ENCODE data around the gene METTL4.
A peak's percentile ranks its signal among the peaks of the same experiment; 100 is the strongest.

Gene METTL4

DNA sequence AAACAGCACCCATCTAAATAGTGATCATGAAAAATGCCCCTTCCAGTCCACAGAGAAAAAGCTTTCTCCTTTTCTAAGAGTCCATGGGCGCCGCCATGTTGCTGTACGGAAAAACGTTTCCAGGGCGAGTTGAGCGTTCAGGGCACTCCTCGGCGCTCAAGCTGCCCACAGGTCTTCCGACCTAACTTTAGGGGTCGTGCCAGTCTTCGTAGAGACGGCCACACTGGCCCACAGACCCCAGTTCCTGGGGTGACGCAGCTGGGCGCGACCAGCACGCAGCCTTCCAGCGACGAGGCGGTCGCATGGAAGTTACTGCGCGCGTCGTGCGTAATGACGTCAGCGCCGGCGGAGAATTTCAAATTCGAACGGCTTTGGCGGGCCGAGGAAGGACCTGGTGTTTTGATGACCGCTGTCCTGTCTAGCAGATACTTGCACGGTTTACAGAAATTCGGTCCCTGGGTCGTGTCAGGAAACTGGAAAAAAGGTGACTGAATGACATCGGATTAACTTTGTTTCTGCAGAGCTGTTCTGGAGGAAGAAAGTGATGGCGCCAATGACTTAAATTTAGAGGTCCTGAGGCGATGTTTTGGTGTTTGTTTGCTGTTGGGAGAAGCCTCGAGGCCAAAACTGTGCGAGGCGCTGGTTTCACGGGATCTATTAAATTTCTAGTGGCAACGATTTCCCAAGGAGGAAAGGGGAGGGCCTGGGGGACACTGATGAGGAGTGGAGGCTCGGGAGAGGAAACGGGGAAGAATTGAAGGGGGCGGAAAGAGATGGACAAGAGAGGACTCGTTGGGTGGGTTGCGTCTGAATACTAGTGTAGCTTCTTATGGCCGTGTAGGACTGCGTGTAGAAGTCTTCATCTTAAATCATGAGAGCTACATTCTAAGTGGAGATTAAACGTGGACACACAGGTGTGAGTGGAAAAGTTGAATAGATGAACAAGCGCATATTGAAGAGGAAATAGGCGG lies at the start of gene METTL4, which contains the start of gene NDC80:
Gene METTL4 (minus strand): TSS at position 306 of the 971 bp plus-strand sequence. CDS start 4,289 bp downstream, outside the sequence.
Gene NDC80 (plus strand): TSS at position 358 of the 971 bp plus-strand sequence. CDS start 1,429 bp downstream, outside the sequence.
- DNase-seq (ENCODE audit: low read depth), result peak; percentile 72

DNA sequence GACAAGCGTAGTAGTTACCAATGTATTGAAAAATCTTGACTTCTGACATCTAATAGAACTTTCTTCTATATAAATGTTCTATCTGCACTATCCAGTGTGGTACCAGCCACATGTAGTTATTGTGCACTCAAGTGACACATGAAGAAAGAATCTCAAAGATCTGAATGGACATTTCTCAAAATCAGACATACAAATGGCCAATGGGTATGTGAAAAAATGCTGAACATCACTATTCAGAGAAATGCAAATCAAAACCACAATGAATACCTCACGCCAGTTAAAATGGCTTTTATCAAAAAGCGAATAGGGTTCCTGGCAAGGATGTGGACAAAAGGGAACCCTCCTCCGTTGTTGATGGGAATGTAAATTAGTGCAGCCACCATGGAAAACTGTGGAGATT lies 46.7 kb upstream of the METTL4 start:
- no peak for DNase-seq (ENCODE audit: low read depth)

GRCh38 chr18:2617401-2617998 lies 46.2 kb upstream of the METTL4 start:
- DNase-seq (ENCODE audit: low read depth), result no peak

DNA sequence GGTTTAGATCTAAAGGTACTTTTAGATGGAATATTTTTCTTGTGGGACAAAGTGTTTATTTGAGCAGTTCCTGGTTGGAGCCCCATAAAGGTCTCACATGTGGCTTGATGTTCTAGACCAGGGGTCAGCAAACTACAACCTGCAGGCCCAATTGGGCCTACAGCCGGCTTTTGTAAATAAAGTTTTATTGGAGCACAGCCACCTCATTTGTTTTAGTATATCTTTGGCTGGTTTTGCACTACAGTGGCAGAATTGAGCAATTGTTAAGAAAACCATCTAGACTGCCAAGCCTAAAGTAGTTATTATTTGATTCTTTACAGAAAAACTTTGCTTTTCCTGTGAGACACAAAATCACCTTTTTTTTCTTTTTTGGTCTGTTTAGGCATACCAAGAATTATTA lies 41.7 kb upstream of the METTL4 start:
- DNase-seq (ENCODE audit: low read depth), result no peak

GRCh38 chr18:2610549-2610948 lies 39.2 kb upstream of the METTL4 start:
- DNase-seq (ENCODE audit: low read depth), result no peak

GRCh38 chr18:2609604-2610003 lies 38.3 kb upstream of the METTL4 start:
- no peak for DNase-seq (ENCODE audit: low read depth)

GRCh38 chr18:2606335-2606734 lies 35.0 kb upstream of the METTL4 start:
- DNase-seq (ENCODE audit: low read depth), result no peak

GRCh38 chr18:2602844-2603243 lies 31.5 kb upstream of the METTL4 start:
- no peak for DNase-seq (ENCODE audit: low read depth)

DNA sequence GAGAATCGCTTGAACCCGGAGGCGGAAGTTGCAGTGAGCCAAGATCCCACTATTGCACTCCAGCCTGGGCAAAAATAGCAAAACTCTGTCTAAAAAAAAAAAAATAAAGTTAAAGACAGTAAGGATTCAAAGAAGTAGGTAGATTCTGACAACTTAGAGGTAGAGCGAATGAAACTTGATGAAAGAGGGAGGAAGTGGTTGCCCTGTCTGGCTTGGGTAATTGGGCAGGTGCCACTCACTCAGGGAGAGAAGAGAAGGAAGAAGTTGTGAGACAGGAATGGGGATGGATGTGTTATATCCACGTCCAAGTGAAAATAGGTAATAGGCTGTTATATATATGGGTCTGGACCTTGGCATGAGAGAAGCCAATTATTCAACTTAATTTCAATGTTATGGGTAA lies 26.3 kb upstream of the METTL4 start:
- no peak for DNase-seq (ENCODE audit: low read depth)

DNA sequence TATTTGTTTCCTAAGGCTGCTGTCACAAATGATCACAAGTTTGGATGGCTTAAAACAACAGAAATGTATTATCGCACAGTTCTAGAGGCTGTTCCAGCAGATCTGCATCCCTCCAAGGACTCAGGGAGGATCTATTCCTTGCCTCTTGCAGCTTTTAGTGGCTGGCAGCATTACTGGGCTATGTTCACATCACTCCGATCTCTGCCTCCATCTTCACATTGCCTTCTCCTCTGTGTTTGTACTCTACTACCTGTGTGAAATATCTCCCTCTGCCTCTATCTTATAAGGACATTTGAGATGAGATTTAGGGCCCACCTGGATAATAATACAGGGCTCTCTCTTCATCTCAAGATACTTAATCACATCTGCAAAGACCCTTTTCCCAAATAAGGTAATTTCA lies 19.0 kb upstream of the METTL4 start:
- no peak for DNase-seq (ENCODE audit: low read depth)

DNA sequence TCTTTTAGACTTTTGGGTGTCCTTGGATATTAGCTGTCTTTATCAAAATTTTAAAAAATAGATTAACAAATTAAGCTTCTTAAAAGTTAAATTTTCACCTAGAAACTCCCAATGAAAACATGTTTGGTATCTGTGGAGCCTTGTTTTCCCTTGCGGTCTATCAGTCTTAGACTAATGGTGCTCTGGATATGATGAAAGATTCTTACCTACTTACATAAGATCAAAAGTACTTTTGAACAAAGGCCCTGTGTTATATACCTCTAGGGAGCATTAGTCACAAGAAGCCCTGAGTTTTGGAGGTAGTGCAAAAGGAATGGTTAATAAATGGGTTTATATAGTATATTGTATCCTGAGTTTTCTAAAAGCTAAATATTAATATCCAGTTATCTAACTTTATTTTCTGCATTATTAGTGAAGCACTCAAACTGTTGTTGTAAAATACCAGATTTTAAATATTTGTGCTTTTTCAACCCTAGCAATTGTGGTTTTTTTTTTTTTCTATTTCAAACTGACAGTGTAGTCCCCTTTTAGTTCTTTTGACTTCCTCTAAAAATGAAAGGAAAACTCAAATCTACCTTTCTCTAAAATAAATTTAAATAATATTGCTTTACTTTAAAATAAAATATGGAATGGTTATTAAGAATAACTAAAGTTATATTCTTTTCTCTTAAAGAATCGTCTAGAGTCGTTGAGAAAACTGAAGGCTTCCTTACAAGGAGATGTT lies 18.2 kb upstream of the METTL4 start:
- DNase-seq (ENCODE audit: low read depth), result no peak

DNA sequence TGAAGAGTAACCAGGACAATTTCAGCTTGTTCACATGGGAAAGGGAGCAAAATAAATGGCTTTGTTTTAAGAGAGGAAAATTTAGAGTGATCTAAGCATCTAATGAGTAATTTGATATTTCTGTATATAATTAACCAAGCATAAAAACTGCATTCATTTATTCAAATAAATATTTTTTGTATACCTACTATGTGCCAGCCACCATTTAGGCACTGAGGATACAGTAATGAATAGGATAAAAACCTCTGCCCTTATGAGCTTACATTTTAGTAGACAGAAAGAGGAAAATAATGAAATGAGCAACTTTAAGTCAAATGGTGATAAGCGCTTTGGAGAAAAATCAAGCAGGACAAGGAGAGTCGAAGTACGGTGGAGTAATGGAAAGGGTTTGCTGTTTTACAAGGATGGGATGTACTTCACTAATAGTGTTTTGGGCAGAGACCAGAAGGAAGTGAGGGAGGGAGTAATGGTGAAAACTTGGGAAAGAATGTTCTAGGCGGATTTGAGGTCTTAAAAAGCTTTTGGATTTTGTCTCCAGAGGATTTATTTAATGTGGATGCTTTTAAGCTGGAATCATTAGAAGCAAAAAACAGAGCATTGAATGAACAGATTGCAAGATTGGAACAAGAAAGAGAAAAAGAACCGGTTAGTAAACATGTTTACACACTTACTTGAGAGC lies 17.5 kb upstream of the METTL4 start:
- DNase-seq (ENCODE audit: low read depth), result no peak

- no peak for DNase-seq (ENCODE audit: low read depth)
These were observed 16.5 kb upstream of the METTL4 start for GRCh38 chr18:2587788-2588187.

DNA sequence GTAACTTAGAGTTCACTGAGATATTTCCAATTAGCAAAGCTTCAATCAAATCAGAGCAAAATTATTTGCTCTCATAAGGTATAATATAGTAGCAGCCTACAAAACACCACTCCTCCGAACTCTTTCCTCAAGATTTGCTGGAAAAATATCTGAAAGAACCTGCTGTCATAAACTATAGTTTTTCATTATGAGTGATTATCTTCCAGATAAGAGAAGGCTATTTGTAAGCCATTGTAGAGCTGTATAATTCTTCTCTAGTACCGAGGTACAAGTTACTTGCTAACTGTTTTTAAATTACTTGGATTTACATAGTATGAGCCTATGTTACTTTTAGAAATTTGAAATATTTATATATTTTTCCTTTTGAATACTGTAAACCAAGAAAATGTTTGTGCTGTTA lies 2.1 kb upstream of the METTL4 start:
- DNase-seq (ENCODE audit: low read depth), result no peak

- DNase-seq (ENCODE audit: low read depth), result no peak
These were observed 1.6 kb upstream of the METTL4 start for GRCh38 chr18:2572892-2573291.

- DNase-seq (ENCODE audit: low read depth), result no peak
These were observed 865 bp upstream of the METTL4 start for GRCh38 chr18:2572171-2572569.

GRCh38 chr18:2570772-2571199 lies 519 bp downstream of the METTL4 start:
- peak; percentile 30 for DNase-seq (ENCODE audit: low read depth)

GRCh38 chr18:2569338-2570207 lies 1.7 kb downstream of the METTL4 start:
- no peak for DNase-seq (ENCODE audit: low read depth)

DNA sequence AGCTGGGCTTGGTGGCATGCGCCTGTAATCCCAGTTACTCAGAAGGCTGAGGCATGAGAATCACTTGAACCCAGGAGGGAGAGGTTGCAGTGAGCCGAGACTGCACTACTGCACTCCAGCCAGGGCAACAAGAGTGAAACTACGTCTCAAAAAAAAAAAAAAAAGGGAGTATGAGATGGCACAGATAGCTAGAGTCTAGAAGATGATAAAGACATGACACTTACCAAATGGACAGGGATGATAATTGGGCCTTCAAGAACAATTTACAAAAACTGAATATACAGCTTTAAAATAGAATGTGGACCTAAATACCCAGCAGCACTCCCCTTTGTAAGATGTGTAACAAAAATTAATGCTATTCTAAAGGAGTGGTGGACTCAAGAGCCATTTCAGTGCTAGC lies 2.7 kb downstream of the METTL4 start:
- DNase-seq (ENCODE audit: low read depth), result no peak

DNA sequence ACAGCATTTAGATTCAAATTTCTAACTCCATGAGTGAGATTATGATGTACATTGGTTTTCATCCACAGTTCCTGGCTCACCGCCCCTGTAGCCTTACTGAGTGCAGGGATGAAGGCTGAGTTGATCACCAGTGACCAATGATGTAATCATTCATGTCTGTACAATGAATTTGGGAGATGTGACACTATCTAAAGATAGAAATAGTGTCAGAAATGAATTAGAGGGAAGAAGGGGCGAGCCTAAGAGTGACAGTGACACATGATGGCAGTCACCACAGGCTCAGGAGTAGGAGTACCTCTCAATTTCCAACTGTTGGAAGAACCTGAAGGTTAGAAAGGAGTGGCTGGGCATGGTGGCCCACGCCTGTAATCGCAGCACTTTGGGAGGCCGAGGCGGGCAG lies 3.2 kb downstream of the METTL4 start:
- DNase-seq (ENCODE audit: low read depth), result no peak

- no peak for DNase-seq (ENCODE audit: low read depth)
These were observed 6.9 kb downstream of the METTL4 start for GRCh38 chr18:2564373-2564772.

Data from activated gamma-delta T cell treated with anti-CD3 and anti-CD28 coated beads, Interleukin-2, amount 50 U/mL, for 16 hours (primary cell).